ENCODE results near the gene SIAH2. TPM values are rescaled to one million over a fixed set of nuclear protein-coding genes. Genes with fewer than 3 reads are reported as not detected.

The SIAH2 gene
- total and polyA plus RNA-seq, 9 of the 15 experiments (the other 6 are each of a cell fraction or from before 2014, with no cell fraction given) = 4.8 to 39.0 (median 29.9) TPM

DNA sequence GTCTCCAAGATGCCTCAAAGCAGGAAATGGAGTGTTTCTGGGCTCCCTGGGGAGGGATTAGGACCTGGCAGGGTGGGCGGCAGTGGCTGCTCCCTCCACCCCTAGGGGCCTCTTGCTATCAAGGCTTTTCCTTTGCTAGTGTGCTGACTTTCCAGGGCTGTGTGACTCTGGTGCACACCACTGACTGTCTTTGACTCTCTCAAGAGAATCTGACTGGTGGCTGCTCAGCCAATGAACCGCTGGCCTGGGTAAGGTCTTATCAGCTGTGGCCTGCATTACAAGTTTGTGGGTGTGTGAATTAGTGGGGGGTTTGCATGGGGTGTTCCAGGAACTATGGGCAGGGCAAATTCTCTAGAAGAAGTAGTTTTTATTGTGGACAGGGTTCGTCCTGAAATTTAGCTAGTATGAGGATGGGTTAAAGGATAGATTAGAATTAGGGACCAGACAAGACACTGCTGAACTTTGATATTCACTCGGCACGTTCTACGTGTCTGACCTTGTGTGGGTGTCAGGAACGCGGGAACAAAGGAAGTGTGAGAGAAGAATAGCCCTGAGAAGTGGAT lies 29.5 kb downstream of the SIAH2 start (continued):
- TF ChIP-seq MTA2 (IDR thresholded peaks at IDR 0.05; ENCODE audit: low read depth) (peak; percentile 61), ASH1L (IDR thresholded peaks at IDR 0.05; ENCODE audit: borderline replicate concordance, low read depth, partially characterized antibody) (no peak), ELF1 (tag; IDR thresholded peaks at IDR 0.05) (peak; percentile 59; the same call in 1 of the 2 replicates), GATAD2B (IDR thresholded peaks at IDR 0.05; ENCODE audit: borderline replicate concordance) (0 out of 2 replicates have a peak, but pooled peaks have one; percentile 18), ZNF274 (IDR thresholded peaks at IDR 0.05; ENCODE audit: borderline replicate concordance, low read depth, low read length) (no peak), PHF21A (IDR thresholded peaks at IDR 0.05; ENCODE audit: borderline replicate concordance, low read depth) (0 out of 2 replicates have a peak, but pooled peaks have one; percentile 48), RUNX1 (IDR thresholded peaks at IDR 0.05; ENCODE audit: low read depth) (peak; percentile 76; the same call in 1 of the 2 replicates), EP300 (IDR thresholded peaks at IDR 0.05; ENCODE audit: low read length) (peak; percentile 88; the same call in 1 of the 2 replicates), PHB2 (IDR thresholded peaks at IDR 0.05; ENCODE audit: low read depth) (no peak), DPF2 (IDR thresholded peaks at IDR 0.05) (peak; percentile 88), TRIM24 (IDR thresholded peaks at IDR 0.05) (peak in 1 of 2 experiments; percentile 56; a peak in 2 of 4 replicates), TOE1 (IDR thresholded peaks at IDR 0.05; ENCODE audit: borderline replicate concordance) (peak; percentile 57; the same call in 1 of the 2 replicates), TOE1 (CRISPR knock-in tag; IDR thresholded peaks at IDR 0.05; ENCODE audit: borderline replicate concordance, low read depth) (no peak), RBFOX2 (IDR thresholded peaks at IDR 0.05; ENCODE audit: low read depth, low read length) (peak; percentile 64), SRSF7 (optimal IDR thresholded peaks at IDR 0.05; ENCODE audit: low read depth, low read length) (no peak), KAT8 (IDR thresholded peaks at IDR 0.05; ENCODE audit: low read depth) (no peak), MTA1 (IDR thresholded peaks at IDR 0.05; ENCODE audit: borderline replicate concordance) (peak; percentile 82; the same call in 1 of the 2 replicates)
- TF ChIP-seq, protein P1, sequence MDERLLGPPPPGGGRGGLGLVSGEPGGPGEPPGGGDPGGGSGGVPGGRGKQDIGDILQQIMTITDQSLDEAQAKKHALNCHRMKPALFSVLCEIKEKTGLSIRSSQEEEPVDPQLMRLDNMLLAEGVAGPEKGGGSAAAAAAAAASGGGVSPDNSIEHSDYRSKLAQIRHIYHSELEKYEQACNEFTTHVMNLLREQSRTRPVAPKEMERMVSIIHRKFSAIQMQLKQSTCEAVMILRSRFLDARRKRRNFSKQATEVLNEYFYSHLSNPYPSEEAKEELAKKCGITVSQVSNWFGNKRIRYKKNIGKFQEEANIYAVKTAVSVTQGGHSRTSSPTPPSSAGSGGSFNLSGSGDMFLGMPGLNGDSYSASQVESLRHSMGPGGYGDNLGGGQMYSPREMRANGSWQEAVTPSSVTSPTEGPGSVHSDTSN (CRISPR knock-in tag; IDR thresholded peaks at IDR 0.05; ENCODE audit: low read depth) = no peak
- TF ChIP-seq, protein P1 (tag; conservative IDR thresholded peaks at IDR 0.05; ENCODE audit: low read depth) = no peak
- TF ChIP-seq, protein P2, sequence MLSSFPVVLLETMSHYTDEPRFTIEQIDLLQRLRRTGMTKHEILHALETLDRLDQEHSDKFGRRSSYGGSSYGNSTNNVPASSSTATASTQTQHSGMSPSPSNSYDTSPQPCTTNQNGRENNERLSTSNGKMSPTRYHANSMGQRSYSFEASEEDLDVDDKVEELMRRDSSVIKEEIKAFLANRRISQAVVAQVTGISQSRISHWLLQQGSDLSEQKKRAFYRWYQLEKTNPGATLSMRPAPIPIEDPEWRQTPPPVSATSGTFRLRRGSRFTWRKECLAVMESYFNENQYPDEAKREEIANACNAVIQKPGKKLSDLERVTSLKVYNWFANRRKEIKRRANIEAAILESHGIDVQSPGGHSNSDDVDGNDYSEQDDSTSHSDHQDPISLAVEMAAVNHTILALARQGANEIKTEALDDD (IDR thresholded peaks at IDR 0.05) = peak; percentile 49
- TF ChIP-seq, protein P3, sequence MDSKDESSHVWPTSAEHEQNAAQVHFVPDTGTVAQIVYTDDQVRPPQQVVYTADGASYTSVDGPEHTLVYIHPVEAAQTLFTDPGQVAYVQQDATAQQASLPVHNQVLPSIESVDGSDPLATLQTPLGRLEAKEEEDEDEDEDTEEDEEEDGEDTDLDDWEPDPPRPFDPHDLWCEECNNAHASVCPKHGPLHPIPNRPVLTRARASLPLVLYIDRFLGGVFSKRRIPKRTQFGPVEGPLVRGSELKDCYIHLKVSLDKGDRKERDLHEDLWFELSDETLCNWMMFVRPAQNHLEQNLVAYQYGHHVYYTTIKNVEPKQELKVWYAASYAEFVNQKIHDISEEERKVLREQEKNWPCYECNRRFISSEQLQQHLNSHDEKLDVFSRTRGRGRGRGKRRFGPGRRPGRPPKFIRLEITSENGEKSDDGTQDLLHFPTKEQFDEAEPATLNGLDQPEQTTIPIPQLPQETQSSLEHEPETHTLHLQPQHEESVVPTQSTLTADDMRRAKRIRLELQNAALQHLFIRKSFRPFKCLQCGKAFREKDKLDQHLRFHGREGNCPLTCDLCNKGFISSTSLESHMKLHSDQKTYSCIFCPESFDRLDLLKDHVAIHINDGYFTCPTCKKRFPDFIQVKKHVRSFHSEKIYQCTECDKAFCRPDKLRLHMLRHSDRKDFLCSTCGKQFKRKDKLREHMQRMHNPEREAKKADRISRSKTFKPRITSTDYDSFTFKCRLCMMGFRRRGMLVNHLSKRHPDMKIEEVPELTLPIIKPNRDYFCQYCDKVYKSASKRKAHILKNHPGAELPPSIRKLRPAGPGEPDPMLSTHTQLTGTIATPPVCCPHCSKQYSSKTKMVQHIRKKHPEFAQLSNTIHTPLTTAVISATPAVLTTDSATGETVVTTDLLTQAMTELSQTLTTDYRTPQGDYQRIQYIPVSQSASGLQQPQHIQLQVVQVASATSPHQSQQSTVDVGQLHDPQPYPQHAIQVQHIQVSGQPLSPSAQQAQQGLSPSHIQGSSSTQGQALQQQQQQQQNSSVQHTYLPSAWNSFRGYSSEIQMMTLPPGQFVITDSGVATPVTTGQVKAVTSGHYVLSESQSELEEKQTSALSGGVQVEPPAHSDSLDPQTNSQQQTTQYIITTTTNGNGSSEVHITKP (IDR thresholded peaks at IDR 0.05; ENCODE audit: partially characterized antibody) = peak; percentile 87
